Frontal cortex (tissue), 4 donors: ENCODE results near the gene PREX1. TPM values are rescaled to one million over a fixed set of nuclear protein-coding genes. Genes with fewer than 3 reads are reported as not detected.
A peak's percentile ranks its signal among the peaks of the same experiment; 100 is the strongest.

Experiments used
- DNase-seq, 2 donors: peaks; one replicate each; pipeline ENCODE4 v3.0.0; 2012; ENCODE audit warnings: low spot score in 2 of 2
- FAIRE-seq: peaks from 2 replicates; lab custom pipeline; 2012; peaks lifted over from hg19 to GRCh38; lab: Jason Lieb, UNC
- total RNA-seq: library from RNA; depleted of rRNA; stranded (reverse); fragments of >200 nt; gene quantifications from one replicate; pipeline ENCODE4 v1.2.3, GENCODE V29; 2014
- donor health status: control.
- donor health status: control.
- donor health status: control.

The PREX1 gene
- total RNA-seq, 1 donor from 2014 or later = 18.8 TPM

DNA sequence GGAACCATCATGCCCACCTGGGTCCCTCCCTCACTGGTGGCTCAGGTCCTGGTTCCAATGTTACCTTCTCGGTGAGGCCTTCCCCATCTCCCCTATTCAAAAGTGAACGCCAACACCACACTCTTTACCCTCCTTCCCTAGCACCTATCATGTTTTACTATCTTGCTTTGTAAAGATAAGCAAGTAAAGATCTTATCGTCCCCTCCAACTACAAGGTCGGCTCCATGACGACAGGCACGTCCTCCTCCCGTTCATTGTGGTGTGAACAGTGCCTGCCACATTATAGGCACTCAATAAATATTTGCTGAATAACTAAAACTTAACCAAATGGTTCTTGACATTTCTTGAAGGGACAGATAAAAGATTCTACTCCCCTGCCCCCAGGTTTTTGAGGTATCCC, 147.1 kb downstream of the PREX1 start:
- DNase-seq (no peak), FAIRE-seq (no peak)

DNA sequence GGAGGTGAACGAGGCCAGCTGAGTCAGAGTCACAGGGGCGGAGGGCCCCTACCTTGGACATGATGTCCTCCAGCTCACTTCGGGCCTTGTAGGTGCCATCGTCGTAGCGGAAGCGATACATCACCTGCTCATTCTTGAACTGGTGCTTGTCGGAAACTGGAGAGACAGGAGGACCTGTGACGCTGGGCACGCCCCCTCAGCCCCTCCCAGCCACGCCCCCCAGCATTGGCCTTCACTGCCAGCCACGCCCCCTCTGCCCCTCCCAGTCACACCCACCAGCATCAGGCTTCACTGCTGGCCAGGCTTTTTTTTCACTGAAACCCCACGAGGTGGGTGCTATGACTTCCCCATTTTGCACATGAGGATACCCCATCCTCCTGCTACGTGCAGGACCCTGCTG, 148.2 kb downstream of the PREX1 start:
- DNase-seq (no peak), FAIRE-seq (no peak)

GRCh38 chr20:48679011-48679410, 148.8 kb downstream of the PREX1 start:
- DNase-seq (no peak), FAIRE-seq (no peak)

DNA sequence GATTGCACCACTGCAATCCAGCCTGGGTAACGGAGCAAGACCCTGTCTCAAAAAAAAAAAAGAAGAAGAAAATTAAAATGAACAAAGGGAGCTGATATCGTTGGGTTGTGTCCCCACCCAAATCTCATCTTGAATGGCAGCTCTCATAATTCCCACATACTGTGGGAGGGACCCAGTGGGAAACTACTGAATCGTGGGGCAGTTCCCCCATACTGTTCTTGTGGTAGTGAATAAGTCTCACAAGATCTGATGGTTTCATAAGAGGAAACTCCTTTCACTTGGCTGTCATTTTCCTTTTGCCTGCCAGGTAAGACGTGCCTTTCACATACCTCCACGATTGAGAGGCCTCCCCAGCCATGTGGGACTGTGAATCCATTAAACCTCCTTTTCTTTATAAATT, 149.4 kb downstream of the PREX1 start:
- no peak for FAIRE-seq

GRCh38 chr20:48676795-48677460, 150.9 kb downstream of the PREX1 start:
- no peak for FAIRE-seq
- DNase-seq = no peak

More for the DNA sequence above, 149.4 kb downstream of the PREX1 start:
- DNase-seq = no peak

- FAIRE-seq = no peak
- no peak for DNase-seq
These were observed 151.7 kb downstream of the PREX1 start for GRCh38 chr20:48676125-48676524.

DNA sequence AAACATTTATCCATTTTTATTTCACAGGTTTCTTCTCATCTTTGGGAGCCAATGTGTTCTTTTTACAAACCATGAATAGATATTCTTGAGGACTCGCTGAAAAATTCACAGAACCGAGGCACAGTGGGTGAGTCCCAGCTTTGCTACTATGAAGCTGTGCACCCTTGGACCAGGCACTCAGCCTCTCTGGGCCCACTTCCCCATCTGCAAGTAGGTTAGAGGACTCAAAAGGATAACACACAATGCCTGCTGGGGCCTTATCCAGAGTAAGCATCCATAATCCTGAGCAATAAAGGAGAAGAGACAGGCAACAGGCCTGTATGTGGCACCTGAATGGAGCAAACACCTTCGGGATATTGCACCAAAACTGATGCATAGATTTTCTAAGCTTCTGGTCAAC, 153.3 kb downstream of the PREX1 start:
- FAIRE-seq (no peak), DNase-seq (no peak)

DNA sequence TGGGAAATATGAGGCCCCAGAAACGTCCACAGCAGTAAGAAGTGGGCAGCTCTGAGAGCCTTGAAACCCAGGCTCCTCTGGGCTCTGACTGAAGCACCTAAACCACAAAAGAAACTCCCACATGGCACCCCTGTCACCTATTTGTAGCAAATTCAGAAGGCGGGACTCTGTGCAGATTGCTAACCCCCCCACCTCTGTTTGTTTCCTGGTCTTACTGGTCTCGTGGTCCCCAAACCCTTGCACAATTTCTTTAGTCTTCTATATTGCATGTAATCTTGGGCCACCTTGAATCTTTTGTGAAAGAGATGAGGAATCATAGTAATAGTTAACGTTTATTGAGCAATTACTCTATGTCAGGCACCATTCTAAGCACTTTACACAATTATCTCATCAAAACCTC, 154.3 kb downstream of the PREX1 start:
- DNase-seq (no peak), FAIRE-seq (no peak)

DNA sequence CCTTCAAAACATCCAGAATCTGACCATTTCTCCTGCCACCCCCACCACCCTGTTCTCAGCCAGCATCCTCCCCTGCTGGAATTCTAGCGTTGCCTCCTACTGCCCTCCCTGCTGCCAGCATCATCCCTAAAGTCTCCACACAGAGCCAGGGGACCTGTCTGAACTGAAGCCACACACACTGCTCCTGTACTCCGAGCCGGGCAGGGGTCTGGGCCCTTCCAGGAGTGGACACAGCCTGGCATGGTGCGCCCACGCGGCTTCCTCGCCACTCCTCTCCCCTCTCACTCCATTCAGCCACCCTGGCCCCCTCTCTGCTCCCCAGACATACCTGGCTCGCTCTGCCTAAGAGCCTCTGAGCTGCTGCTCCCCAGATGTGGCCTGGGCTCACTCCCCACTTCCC, 155.5 kb downstream of the PREX1 start:
- DNase-seq (no peak), FAIRE-seq (no peak)

GRCh38 chr20:48671141-48671540, 156.7 kb downstream of the PREX1 start:
- no peak for FAIRE-seq

GRCh38 chr20:48669946-48670605, 157.7 kb downstream of the PREX1 start:
- DNase-seq = no peak
- FAIRE-seq = no peak

More at GRCh38 chr20:48671141-48671540, 156.7 kb downstream of the PREX1 start:
- no peak for DNase-seq

- FAIRE-seq (no peak), DNase-seq (peak; percentile 46 to 50)
These were observed 159.3 kb downstream of the PREX1 start for GRCh38 chr20:48668451-48668946.

DNA sequence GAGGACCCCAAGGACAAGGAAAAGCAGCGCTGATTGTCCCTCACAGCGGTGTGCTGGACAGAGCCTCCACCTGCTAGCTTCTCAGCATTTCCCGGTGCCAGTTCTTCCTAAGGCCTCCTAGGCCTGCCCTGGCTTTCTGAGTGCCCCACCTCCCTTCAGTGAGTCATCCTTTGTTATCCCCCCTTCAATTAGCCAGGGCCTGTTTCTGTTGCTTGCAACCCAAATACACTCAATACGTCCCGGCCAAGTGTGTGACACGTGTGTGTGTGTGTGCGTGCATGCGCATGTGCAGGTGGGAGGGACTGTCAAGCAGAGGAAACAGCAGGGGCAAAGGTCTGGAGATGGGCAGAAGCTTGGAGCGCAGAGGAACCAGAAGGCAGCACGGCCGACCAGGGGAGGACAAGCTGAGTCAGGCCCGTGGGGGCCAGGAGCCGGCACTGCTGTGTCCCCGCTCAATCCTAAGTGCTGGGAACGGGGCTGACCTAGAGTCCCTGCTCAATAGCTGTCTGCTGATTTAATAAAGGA, 159.8 kb downstream of the PREX1 start:
- no peak for FAIRE-seq

GRCh38 chr20:48667481-48667880, 160.3 kb downstream of the PREX1 start:
- no peak for DNase-seq
- no peak for FAIRE-seq

More for the DNA sequence above, 159.8 kb downstream of the PREX1 start:
- peak in 1 of 2 donors; percentile 59 for DNase-seq

DNA sequence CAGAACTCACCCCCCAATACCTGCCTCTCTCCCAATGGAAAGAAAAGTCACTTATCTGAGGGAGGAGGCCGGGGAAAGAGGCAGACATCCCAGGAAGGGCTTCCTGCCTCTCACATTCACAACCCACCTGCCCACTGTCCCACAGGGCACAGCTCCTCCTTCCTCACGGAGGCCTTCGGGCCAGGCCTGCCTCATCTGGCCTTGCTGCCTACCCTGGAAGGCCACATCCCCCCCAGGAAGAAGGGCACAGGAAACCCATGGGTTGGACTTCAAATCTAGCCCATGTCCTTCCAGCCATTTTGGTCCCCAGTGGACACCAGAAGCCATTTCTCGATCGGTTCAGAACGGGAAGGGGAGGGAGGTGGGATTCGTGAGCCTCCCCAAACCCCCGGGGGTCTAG, 162.0 kb downstream of the PREX1 start:
- FAIRE-seq (no peak), DNase-seq (no peak)

- DNase-seq = no peak
- FAIRE-seq = no peak
These were observed 165.1 kb downstream of the PREX1 start for GRCh38 chr20:48662711-48663110.

DNA sequence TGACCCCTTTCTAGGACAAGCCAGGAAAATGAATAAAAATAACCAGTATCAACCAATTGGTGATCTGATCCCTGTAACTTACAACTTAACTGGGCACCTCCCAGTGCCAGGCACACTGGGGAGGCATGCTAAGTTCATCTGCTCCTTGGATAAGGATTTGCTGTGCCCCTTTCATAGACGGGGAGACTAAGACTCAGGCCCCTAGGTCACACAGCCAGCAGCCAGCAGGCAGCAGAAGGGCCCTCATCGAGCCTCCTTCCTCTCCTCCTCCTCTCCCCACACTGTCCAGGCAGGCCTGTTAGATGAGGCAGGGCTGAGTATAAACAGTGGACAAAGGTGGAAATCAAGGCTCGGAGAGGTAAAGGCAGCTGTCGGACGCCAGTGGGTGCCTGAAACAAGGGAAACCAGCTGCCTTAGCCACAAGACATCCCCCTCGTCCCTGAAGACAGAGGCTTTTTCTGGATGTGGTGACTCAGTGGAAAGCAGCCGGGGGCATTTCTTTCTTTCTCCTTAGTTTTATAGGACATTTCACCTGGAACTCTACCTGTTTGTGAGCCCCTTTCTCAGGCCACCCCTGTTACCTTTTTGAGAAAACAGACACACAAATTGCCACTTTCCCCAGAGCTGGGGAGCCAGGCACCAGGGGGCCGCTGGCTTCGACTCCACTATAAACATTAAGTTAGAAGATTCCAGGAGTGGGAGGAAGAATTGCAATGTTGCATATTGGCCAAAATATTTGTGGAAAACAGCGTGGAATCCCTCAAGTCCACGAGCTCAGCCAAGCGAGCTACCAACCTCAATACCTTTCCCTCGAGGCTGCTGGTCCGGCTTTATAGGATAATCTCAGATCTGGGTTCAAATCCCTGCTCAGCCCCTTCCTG, 166.0 kb downstream of the PREX1 start:
- DNase-seq (no peak), FAIRE-seq (no peak)

- FAIRE-seq = no peak
- DNase-seq = no peak
These were observed 167.0 kb downstream of the PREX1 start for GRCh38 chr20:48660788-48661187.

GRCh38 chr20:48659858-48660257, 167.9 kb downstream of the PREX1 start:
- DNase-seq (no peak), FAIRE-seq (no peak)

DNA sequence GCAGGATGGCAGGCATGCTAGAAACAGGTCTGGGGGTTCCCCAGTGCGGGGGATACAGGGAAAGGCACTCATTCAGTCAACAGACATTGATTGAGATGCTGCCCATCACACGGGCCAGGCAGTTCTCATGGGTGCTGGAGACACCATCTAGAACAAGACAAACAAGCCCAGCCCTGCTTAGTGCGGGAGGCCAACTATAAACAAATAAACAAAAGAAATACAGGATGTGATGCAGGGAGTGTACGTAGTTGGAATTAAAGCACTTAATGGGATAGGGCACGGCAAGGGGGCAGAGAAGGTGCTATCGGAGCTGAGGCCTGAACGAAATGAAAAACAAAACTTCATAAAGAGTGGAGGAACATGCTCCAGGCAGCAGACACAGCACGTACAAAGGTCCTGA, 169.3 kb downstream of the PREX1 start:
- no peak for FAIRE-seq
- no peak for DNase-seq

- FAIRE-seq (no peak), DNase-seq (no peak)
These were observed 169.7 kb downstream of the PREX1 start for GRCh38 chr20:48658198-48658476.
